Left cardiac atrium (tissue), 4 donors: ENCODE results near the gene MEP1B. TPM values are rescaled to one million over a fixed set of nuclear protein-coding genes. Genes with fewer than 3 reads are reported as not detected.
"Not testable (repeated sequence)": the region's sequence is repeated elsewhere in the genome, so short reads cannot be mapped to it uniquely, and the experiment has no call there.

Source experiments
- ATAC-seq, 2 donors: fragments of 200-7000 bp; cut with Tn5 transposase; one replicate each; pipeline ENCODE4 v1.9.1; 2020; ENCODE audit warnings: mild to moderate bottlenecking in 2 of 2, moderate library complexity in 2 of 2
- DNase-seq: peaks from one replicate; pipeline ENCODE4 v3.0.0-alpha.2; 2020
- intact Hi-C, 2 donors: fragments of 100-400 bp; cut with DNase I; formaldehyde crosslinking; loops; one replicate each; pipeline versions ENCODE4 v1.14.1 to v1.15.1; 2022 to 2023
- total RNA-seq, 2 donors: library from RNA; stranded (reverse); fragmentation: NEBNext Ultra II Directional; extraction: Animal tissue kit (Norgen Biotek cat#: 25700); gene quantifications; one replicate each; pipeline ENCODE4 v1.2.1, GENCODE V29; 2021
- donor health status: DM: no; HTN: yes; CAD: no.
- donor health status: DM: no; HTN: yes; CAD: no; lungs with severe emphysema.
- donor health status: DM: yes; HTN: yes; CAD: no.
- donor health status: Dilated cardiomyopathy.

MEP1B gene
- total RNA-seq, 2 donors from 2014 or later: not detected

- intact Hi-C loops: no loop called here
- DNase-seq (no peak), ATAC-seq (no peak)
These were observed 12.3 kb downstream of the MEP1B start for GRCh38 chr18:32201948-32202672.

- ATAC-seq: no peak
- no peak for DNase-seq
- intact Hi-C loops: no loop called here
These were observed 18.2 kb downstream of the MEP1B start for GRCh38 chr18:32208023-32208422.

- ATAC-seq (no peak), DNase-seq (no peak)
- intact Hi-C loops: no loop called here
These were observed 18.7 kb downstream of the MEP1B start for GRCh38 chr18:32208577-32208976.

- DNase-seq (no peak), ATAC-seq (no peak)
- intact Hi-C loops: no loop called here
These were observed 20.0 kb downstream of the MEP1B start for GRCh38 chr18:32209685-32210445.

GRCh38 chr18:32213693-32214092 is 23.9 kb downstream of the MEP1B start:
- intact Hi-C loops: no loop called here
- ATAC-seq: no peak
- DNase-seq: no peak

GRCh38 chr18:32216390-32216789 is 26.6 kb downstream of the MEP1B start:
- ATAC-seq: no peak

GRCh38 chr18:32219431-32220018 is 29.7 kb downstream of the MEP1B start:
- DNase-seq (no peak), ATAC-seq (no peak)
- intact Hi-C loops: no loop called here

More at GRCh38 chr18:32216390-32216789, 26.6 kb downstream of the MEP1B start:
- intact Hi-C loops: no loop called here
- no peak for DNase-seq

- intact Hi-C loops, ATAC-seq, DNase-seq: not testable (repeated sequence)
These were observed 43.5 kb downstream of the MEP1B start for GRCh38 chr18:32233348-32233747.

- intact Hi-C loops: no loop called here
- no peak for ATAC-seq
- DNase-seq: no peak
These were observed 47.2 kb downstream of the MEP1B start for GRCh38 chr18:32237049-32237448.

- intact Hi-C loops: no loop called here
- no peak for DNase-seq
- ATAC-seq: no peak
These were observed 48.9 kb downstream of the MEP1B start for GRCh38 chr18:32238635-32239268.

- DNase-seq (no peak), ATAC-seq (no peak)
- intact Hi-C loops: no loop called here
These were observed 52.6 kb downstream of the MEP1B start for GRCh38 chr18:32242395-32242794.

GRCh38 chr18:32243358-32243757 is 53.5 kb downstream of the MEP1B start:
- DNase-seq: no peak
- intact Hi-C loops: no loop called here
- ATAC-seq: peak; percentile 38 to 53

GRCh38 chr18:32244881-32245280 is 55.0 kb downstream of the MEP1B start:
- DNase-seq (no peak), ATAC-seq (no peak)
- intact Hi-C loops: no loop called here

- intact Hi-C loops: no loop called here
- ATAC-seq (no peak), DNase-seq (no peak)
These were observed 59.5 kb downstream of the MEP1B start for GRCh38 chr18:32249147-32249929.

- intact Hi-C loops: no loop called here
- DNase-seq: no peak
- ATAC-seq: no peak
These were observed 61.6 kb downstream of the MEP1B start for GRCh38 chr18:32251466-32251865.

GRCh38 chr18:32252141-32252860 is 62.5 kb downstream of the MEP1B start:
- DNase-seq (no peak), ATAC-seq (no peak)
- intact Hi-C loops: no loop called here

- intact Hi-C loops: no loop called here
- no peak for ATAC-seq
- no peak for DNase-seq
These were observed 65.7 kb downstream of the MEP1B start for GRCh38 chr18:32255570-32255969.

GRCh38 chr18:32257084-32257785 is 67.4 kb downstream of the MEP1B start:
- DNase-seq (no peak), ATAC-seq (no peak)
- intact Hi-C loops: no loop called here
